ENCODE data around the gene FAM168B. TPM values are rescaled to one million over a fixed set of nuclear protein-coding genes. Genes with fewer than 3 reads are reported as not detected.

FAM168B gene
- total and polyA plus RNA-seq, 10 of the 15 experiments (the other 5 are each of a cell fraction or from before 2014, with no cell fraction given): 3.5 to 77.3 (median 45.9) TPM

GRCh38 chr2:131054488-131054887 is 38.8 kb downstream of the FAM168B start:
- Histone ChIP-seq H3K9me3 (replicated peaks; ENCODE audit: control insufficient read depth, insufficient read depth, low read length) (no peaks in the 10 kb centered on the region), H3K9ac (ENCODE audit: control insufficient read depth, insufficient read depth, low read length) (no peak overlapping the region), H4K20me1 (ENCODE audit: control insufficient read depth, insufficient read depth) (peaks cover 9% of the 10 kb centered on the region; the same call in 1 of the 2 replicates), H3K27me3 (replicated peaks in 1 of 2; ENCODE audit: control insufficient read depth in 2 of 2, insufficient read depth in 2 of 2, low read length in 1 of 2) (no peaks in the 10 kb centered on the region), H3K4me3 (no peak overlapping the region), H3K79me2 (ENCODE audit: control insufficient read depth, insufficient read depth, low read length) (peaks cover 3% of the 10 kb centered on the region; the same call in 1 of the 2 replicates), H3K4me1 (ENCODE audit: control insufficient read depth, insufficient read depth, low read length) (no peaks in the 10 kb centered on the region), H3K36me3 (ENCODE audit: control insufficient read depth in 2 of 2, insufficient read depth in 2 of 2, low read length in 1 of 2) (peaks cover 31 to 50% of the 10 kb centered on the region in 2 experiments), H2AFZ (ENCODE audit: control insufficient read depth, low read depth, low read length) (no peak overlapping the region), H3K4me2 (ENCODE audit: control insufficient read depth, insufficient read depth) (no peak overlapping the region), H3K27ac (ENCODE audit: control insufficient read depth, insufficient read depth) (no peak overlapping the region)
- in situ Hi-C loops (cut with MboI): no loop called here
- no peak for TF ChIP-seq ZSCAN29 (IDR thresholded peaks at IDR 0.05)
- no peak for TF ChIP-seq SRF (IDR thresholded peaks at IDR 0.05; ENCODE audit: low read depth in 2 of 2, low read length in 2 of 2)
- no peak for TF ChIP-seq ZNF384 (IDR thresholded peaks at IDR 0.05; ENCODE audit: borderline replicate concordance, low read depth, low read length)
- TF ChIP-seq HCFC1 (IDR thresholded peaks at IDR 0.05; ENCODE audit: low read length): no peak
- no peak for TF ChIP-seq CHD2 (IDR thresholded peaks at IDR 0.05; ENCODE audit: borderline replicate concordance, low read depth, low read length)
- no peak for TF ChIP-seq PBX3 (IDR thresholded peaks at IDR 0.05; ENCODE audit: insufficient replicate concordance, low read depth, low read length)
- intact Hi-C loops (cut with micrococcal nuclease; ENCODE audit: unreplicated experiment): no loop called here
- ChIA-PET SMC1A (ENCODE audit: uncharacterized antibody, unreplicated experiment) (no interaction called here), RAD21 (ENCODE audit: unreplicated experiment) (no interaction called here), POLR2A (no interaction called here), CTCF (no interaction called here)
- DNase-seq (ENCODE audit: low read depth, low spot score): no peak
- ATAC-seq: no peak
- FAIRE-seq: no peak
- no TSS peak for BruUV-seq (replicated peaks)
- WGBS (ENCODE audit: insufficient coverage, insufficient replicate concordance, low lambda C conversion rate, missing lambda C conversion rate): 96% methylated on average over 7 of the region's 7 CpGs

- in situ Hi-C loops (cut with MboI) (no loop called here), intact Hi-C loops (cut with micrococcal nuclease; ENCODE audit: unreplicated experiment) (no loop called here)
- Histone ChIP-seq H2AFZ (ENCODE audit: control insufficient read depth, low read depth, low read length) (no peak overlapping the region), H3K9ac (ENCODE audit: control insufficient read depth, insufficient read depth, low read length) (no peak overlapping the region), H4K20me1 (ENCODE audit: control insufficient read depth, insufficient read depth) (peaks cover 5% of the 10 kb centered on the region; the same call in 1 of the 2 replicates), H3K9me3 (replicated peaks; ENCODE audit: control insufficient read depth, insufficient read depth, low read length) (no peaks in the 10 kb centered on the region), H3K27ac (ENCODE audit: control insufficient read depth, insufficient read depth) (no peak overlapping the region), H3K36me3 (ENCODE audit: control insufficient read depth in 2 of 2, insufficient read depth in 2 of 2, low read length in 1 of 2) (peaks cover 35 to 43% of the 10 kb centered on the region in 2 experiments), H3K4me2 (ENCODE audit: control insufficient read depth, insufficient read depth) (no peak overlapping the region), H3K27me3 (replicated peaks in 1 of 2; ENCODE audit: control insufficient read depth in 2 of 2, insufficient read depth in 2 of 2, low read length in 1 of 2) (no peaks in the 10 kb centered on the region), H3K79me2 (ENCODE audit: control insufficient read depth, insufficient read depth, low read length) (no peaks in the 10 kb centered on the region), H3K4me3 (no peak overlapping the region), H3K4me1 (ENCODE audit: control insufficient read depth, insufficient read depth, low read length) (no peaks in the 10 kb centered on the region)
- ChIA-PET CTCF (no interaction called here), RAD21 (ENCODE audit: unreplicated experiment) (no interaction called here), SMC1A (ENCODE audit: uncharacterized antibody, unreplicated experiment) (no interaction called here), POLR2A (no interaction called here)
- no peak for DNase-seq (ENCODE audit: low read depth, low spot score)
- ATAC-seq: no peak
- FAIRE-seq: no peak
- no TSS peak for BruUV-seq (replicated peaks)
- 91% methylated on average over 8 of the region's 8 CpGs for WGBS (ENCODE audit: insufficient coverage, insufficient replicate concordance, low lambda C conversion rate, missing lambda C conversion rate)
- TF ChIP-seq ZNF274 (IDR thresholded peaks at IDR 0.05; ENCODE audit: insufficient read depth, insufficient read length) (no peak), NR2C2 (IDR thresholded peaks at IDR 0.05; ENCODE audit: borderline replicate concordance, control insufficient read depth, insufficient read length, low read depth) (no peak), TBL1XR1 (IDR thresholded peaks at IDR 0.05; ENCODE audit: low read depth, low read length) (no peak), ESRRA (IDR thresholded peaks at IDR 0.05; ENCODE audit: low read length) (no peak), SMAD1 (IDR thresholded peaks at IDR 0.05; ENCODE audit: low read depth, partially characterized antibody) (no peak), RUNX3 (IDR thresholded peaks at IDR 0.05; ENCODE audit: low read length) (no peak), NR2F1 (conservative IDR thresholded peaks at IDR 0.05) (no peak), FOXM1 (IDR thresholded peaks at IDR 0.05; ENCODE audit: low read depth, low read length) (no peak)
- TF ChIP-seq, protein P1, sequence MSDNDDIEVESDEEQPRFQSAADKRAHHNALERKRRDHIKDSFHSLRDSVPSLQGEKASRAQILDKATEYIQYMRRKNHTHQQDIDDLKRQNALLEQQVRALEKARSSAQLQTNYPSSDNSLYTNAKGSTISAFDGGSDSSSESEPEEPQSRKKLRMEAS (IDR thresholded peaks at IDR 0.05; ENCODE audit: low read depth, low read length): no peak
Measured at GRCh38 chr2:131052741-131053263, 40.5 kb downstream of the FAM168B start.
